Stimulated activated CD4-positive, alpha-beta T cell treated with anti-CD3 and anti-CD28 coated beads, Interleukin-12 subunit alpha, Interleukin-12 subunit beta, amount 100 ng/mL, for 48 hours (primary cell): ENCODE results near the gene FOXO3.

ENCODE experiments used
- DNase-seq, 3 donors: peaks; one replicate each; pipeline ENCODE4 v3.0.0-alpha.2; 2020; ENCODE audit warnings: low read depth in 2 of 3, low spot score in 1 of 3

Gene FOXO3

DNA sequence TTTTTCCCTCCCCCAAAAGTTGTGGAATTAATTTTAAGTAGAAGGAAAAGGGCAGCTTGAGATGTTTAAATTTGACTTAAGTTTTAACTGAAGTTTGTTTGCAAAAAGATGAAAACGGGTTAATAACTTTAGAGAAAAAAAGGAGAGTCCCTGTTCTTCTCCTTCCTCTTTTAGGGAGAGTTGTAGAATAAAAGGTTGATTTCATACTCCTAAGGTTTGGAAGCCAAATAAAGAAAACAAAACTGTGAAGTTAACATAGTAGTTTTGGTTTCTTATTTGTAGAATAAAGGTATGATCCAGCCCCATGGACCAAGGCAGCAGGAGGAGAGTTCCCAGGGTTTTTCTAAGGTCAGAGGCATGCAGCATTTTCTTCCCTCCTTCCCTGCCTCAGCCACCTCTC, 33.4 kb downstream of the FOXO3 start:
- DNase-seq, result no peak

DNA sequence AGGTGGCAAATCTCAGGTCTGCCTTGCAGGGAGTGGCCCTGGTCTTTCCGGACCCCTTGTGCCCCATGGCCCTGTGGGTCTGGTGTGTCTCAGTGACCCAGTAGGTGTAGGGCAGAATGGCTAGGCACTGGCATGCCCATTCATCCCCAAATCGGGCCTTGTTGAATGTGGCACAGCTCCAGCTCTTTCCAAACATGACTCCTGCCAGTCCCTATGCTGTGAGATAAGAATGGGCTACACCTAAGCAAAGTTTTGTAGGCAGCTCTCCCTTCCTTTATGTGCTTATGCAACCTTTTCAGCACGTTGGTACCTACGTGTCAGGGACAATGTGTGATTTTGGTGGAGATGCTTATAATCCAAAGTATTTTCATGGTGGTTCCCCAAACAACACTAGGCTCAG, 33.9 kb downstream of the FOXO3 start:
- DNase-seq, result no peak

DNA sequence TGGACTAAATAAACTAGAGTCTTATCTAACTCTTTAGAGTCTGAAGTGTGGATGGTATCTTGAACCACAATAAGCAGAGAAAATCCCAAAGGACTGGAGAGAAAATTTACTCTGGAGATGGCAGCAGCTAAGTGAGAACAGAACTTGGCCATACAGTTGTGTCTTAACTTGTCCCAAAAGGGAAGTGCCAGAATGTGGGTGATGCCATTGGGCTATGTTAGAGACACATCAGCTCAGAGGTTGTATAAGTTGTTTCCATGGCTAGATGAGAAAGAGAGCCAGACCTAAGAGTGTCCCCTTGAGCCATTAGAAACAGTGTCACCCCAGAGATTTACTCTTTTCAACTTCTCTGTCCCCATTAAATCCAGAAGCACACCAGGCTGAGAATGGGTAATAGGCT, 36.2 kb downstream of the FOXO3 start:
- DNase-seq, result no peak

GRCh38 chr6:108597572-108598304, 37.0 kb downstream of the FOXO3 start:
- DNase-seq, result no peak

DNA sequence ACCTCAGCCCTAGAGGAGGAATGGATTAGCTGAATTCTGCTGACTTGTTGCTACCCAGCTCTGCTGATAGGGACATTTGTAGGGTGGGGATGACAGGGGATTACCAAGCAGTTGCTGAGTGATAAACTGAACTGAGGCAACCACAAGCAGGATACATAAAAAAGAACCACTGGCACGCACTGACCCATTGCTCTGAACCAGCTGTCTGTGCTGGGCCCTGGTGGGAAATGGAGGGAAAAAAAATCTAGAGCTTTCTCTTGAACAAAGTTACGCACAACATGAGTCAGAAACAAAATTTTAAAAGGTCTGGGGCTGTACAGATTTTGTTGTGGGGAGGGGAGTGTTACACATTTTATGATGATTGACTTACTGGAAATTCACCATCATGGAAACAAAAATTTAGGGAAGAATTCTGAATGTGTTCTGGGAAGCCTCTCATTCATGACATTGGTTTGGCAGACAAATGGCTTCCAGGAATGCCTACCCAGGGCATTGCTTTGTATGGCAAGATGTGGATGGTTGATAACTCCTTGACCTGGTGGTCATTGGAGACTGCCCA, 37.7 kb downstream of the FOXO3 start:
- DNase-seq, result no peak

GRCh38 chr6:108604156-108604555, 43.4 kb downstream of the FOXO3 start:
- DNase-seq, result no peak

DNA sequence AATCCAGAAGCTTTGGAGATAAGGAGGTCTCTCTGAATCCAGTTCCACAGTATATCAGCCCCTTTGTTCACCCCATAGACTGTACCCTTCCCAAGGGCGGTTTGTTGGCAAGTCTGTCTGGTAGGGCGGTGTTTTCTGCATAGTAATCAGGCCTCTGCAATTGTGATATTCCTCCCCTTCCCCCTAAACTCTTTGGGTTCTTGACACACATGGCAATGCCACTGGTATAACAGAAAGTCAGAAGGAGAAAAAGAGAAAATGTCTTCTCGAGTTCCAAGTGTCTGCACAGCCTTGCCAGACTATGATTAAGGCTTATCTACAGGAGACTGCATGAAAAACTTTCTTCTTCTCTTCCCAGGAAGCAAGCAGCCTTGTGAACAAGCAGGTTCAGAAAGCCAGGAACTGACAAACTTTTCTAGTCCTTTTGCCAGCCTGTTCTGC, 45.6 kb downstream of the FOXO3 start:
- DNase-seq, result no peak

DNA sequence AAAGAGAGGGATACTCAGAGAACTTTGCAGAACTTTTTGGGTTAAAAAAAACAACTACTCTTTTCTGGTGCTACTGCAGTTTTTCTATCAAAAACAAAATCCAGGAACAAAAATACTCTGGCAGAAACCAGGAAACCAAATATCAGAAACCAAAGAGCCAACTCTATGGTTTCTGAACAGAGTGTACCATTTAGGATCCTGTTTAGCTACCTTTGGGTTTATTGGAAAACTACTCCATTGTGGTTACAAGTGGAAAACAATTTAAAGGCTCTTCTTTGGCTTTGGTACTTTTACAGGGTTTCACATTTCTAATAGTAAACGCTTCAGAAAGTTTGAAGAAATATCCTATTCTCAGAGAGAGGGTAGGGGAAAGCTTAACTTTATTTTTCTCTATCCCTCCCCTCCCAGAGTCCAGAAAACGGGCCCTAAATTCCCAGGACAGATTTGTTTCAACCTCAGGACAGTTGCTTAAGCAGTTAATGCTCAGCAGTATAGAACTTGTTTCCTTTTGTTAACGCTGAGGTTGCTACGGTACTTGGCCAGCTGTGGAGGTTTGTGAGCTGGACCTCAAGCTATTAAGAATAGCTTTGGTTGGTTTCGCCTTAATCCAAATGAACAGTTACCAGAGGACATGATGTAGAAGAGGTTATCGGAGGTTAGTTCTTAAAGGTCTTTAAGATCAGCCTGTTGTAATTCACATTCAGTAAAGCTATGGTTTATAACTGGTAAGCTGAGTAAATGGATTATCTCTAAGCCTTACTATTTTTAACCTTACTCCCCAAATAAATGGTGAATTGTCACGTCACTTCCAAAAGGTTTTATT, 47.9 kb downstream of the FOXO3 start:
- no peak for DNase-seq

- DNase-seq, result no peak
Observed at GRCh38 chr6:108609276-108609769, 48.6 kb downstream of the FOXO3 start.

GRCh38 chr6:108610270-108610839, 49.6 kb downstream of the FOXO3 start:
- DNase-seq, result no peak

GRCh38 chr6:108610957-108611586, 50.4 kb downstream of the FOXO3 start:
- DNase-seq, result no peak

- no peak for DNase-seq
Observed at GRCh38 chr6:108612852-108613251, 52.1 kb downstream of the FOXO3 start.

GRCh38 chr6:108616544-108616943, 55.8 kb downstream of the FOXO3 start:
- DNase-seq, result no peak

DNA sequence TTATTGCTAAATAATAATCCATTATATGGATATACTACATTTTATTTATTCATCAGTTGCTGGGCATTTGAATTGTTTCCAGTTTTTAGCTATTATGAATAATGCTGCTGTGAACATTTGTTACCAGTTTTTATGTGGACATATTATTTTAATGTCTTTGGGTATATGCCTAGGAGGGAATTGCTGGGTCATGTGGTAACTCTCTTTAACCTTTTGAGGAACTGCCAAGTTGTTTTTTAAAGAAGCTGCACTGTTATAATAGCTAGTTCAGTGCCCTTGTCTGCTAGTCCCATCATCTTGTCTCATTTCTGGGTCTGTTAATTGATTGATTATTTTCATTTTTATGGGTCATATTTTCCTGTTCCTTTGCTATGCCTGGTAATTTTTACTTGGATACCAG, 56.3 kb downstream of the FOXO3 start:
- no peak for DNase-seq

- no peak for DNase-seq
Observed at GRCh38 chr6:108618623-108619152, 58.0 kb downstream of the FOXO3 start.

DNA sequence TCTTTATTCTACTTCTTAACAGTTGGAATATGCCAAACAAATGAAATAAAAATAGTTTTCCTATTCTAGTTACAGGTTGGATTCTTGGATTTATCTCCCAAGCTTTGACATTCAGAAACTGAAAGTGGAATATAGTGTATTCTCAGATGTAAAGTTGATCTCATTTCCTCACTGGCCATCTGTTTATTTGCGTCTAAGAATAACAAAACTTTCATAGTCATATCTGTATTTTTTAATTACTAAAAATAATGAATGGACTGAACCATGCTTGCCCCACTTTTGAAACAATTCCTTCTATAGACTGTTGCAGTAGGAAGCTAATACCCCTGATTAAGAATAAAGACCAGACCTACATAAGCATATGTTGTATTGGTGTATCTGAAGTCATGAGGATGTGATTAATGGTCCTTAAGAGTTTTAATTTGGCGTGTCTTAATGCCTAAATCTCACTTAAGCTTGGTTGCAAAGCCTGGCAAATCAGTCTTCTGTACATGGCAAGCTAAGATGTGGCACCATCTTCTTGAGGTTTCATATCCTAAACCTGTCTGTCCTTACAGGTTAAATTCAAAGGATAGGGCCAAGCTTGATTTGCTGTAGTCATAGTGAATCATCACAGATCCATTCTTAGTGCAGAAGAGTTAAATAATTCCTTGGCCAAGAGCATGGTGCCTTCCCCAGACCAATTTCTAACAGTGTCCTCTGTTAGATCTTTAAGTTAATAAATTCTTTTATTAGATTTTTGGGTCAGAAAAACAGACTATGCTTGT, 58.9 kb downstream of the FOXO3 start:
- DNase-seq, result no peak

DNA sequence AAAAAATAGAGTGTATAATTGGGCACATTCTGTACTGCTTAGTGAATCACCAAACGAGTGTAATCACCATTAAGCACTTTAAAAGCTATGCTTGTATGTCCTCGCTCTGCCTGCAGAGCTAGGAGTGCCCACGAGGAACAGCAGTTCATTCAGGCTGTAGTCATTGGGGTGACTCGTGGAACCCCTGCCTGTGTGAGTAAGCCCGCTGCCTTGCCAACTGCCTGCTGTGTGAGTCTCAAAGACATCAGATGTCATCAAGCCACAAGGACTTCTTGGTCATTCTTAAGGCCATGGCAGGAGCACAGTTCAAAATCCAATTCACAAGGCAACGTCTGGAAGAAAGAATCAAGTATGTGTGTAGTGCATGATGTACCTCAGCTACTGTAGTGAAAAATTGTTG, 60.4 kb downstream of the FOXO3 start:
- peak in 1 of 3 donors; percentile 34 for DNase-seq

- DNase-seq, result no peak
Observed at GRCh38 chr6:108622641-108623298, 62.1 kb downstream of the FOXO3 start.

GRCh38 chr6:108623995-108624394, 63.3 kb downstream of the FOXO3 start:
- DNase-seq, result no peak

DNA sequence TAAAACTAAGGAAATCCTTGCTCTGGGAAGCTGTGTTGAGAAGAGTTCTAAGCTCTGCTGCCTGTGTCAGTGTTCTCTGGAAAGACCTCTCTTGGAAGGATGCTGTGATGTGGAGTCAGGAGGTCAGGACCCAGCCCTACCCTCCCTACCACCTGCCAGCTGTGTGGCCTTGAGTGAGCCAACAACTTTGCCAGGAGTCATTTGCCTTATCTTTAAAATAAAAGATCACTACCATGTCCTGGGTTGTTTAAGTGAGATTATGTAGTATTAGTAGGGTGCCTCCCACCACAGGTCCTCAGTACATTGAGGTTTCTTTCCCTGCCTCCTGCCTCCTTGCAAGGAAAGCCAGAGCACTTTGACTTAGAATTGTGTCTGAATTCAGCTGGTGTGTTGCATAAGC, 64.9 kb downstream of the FOXO3 start:
- no peak for DNase-seq
